IMR-90 (cell line): ENCODE results near the gene GLRA3. TPM values are rescaled to one million over a fixed set of nuclear protein-coding genes. Genes with fewer than 3 reads are reported as not detected.

Source experiments
- ATAC-seq: fragments of 200-7000 bp; cut with Tn5 transposase; 2 replicates; pipeline ENCODE4 v1.9.1; 2020; ENCODE audit warnings: low read depth, mild to moderate bottlenecking, moderate library complexity
- BruUV-seq: library from RNA; stranded (reverse); fragments of 400-500 nt; replicated peaks from 2 replicates; lab custom pipeline; 2021; lab: Mats Ljungman, UMichigan
- CTCF ChIA-PET: fragments of 300-600 bp; formaldehyde crosslinking; extraction: SDS; loops from one replicate; lab custom pipeline; 2021; ENCODE audit warnings: antibody characterized with exemption; lab: Yijun Ruan, JAX
- POLR2A ChIA-PET: fragments of 300-600 bp; sonication (Branson Sonifier 250); formaldehyde crosslinking; loops from one replicate; lab custom pipeline; 2022; ENCODE audit warnings: antibody characterized with exemption; ENCODE audit not compliant: unreplicated experiment; lab: Charles Lee
- DNase-seq: peaks from one replicate; pipeline ENCODE4 v3.0.0; 2013
- H2AFZ ChIP-seq: replicated peaks from 2 replicates; pipeline ENCODE3; 2013; ENCODE audit warnings: low read length, mild to moderate bottlenecking; ENCODE audit not compliant: poor library complexity
- H2AK5ac ChIP-seq: 2 replicates; pipeline ENCODE4 v1.6.1; 2013; ENCODE audit warnings: low read depth, low read length, inconsistent platforms
- H2AK9ac ChIP-seq: replicated peaks from 2 replicates; pipeline ENCODE3; 2013; ENCODE audit warnings: mild to moderate bottlenecking, low read depth, low read length, moderate library complexity; ENCODE audit not compliant: poor library complexity
- H2BK120ac ChIP-seq: 2 replicates; pipeline ENCODE4 v1.6.1; 2013; ENCODE audit warnings: low read depth, low read length, inconsistent platforms
- H2BK15ac ChIP-seq: 3 replicates; pipeline ENCODE4 v1.6.1; 2013; ENCODE audit warnings: low read depth, low read length, inconsistent platforms
- H2BK20ac ChIP-seq: 2 replicates; pipeline ENCODE4 v1.6.1; 2013; ENCODE audit warnings: low read depth, mild to moderate bottlenecking, inconsistent platforms, low read length, moderate library complexity
- H2BK5ac ChIP-seq: 2 replicates; pipeline ENCODE4 v1.6.1; 2013; ENCODE audit warnings: mild to moderate bottlenecking, low read depth, low read length, inconsistent platforms; ENCODE audit not compliant: poor library complexity, severe bottlenecking
- H3K14ac ChIP-seq: replicated peaks from 2 replicates; pipeline ENCODE4 v1.6.1; 2013; ENCODE audit warnings: low read depth, low read length, inconsistent platforms
- H3K18ac ChIP-seq: 2 replicates; pipeline ENCODE4 v1.6.1; 2013; ENCODE audit warnings: low read depth, low read length, control low read depth
- H3K23ac ChIP-seq: 2 replicates; pipeline ENCODE4 v1.6.1; 2013; ENCODE audit warnings: low read depth, low read length, inconsistent platforms
- H3K27ac ChIP-seq: 2 replicates; pipeline ENCODE4 v1.5.1; 2013; ENCODE audit warnings: mild to moderate bottlenecking, control low read depth, low read length; ENCODE audit not compliant: insufficient read depth
- H3K27me3 ChIP-seq: 2 replicates; pipeline ENCODE4 v1.6.1; 2013; ENCODE audit warnings: low read length; ENCODE audit not compliant: control insufficient read depth, insufficient read depth
- H3K36me3 ChIP-seq: 2 replicates; pipeline ENCODE4 v1.6.1; 2013; ENCODE audit warnings: low read length, mixed read lengths; ENCODE audit not compliant: control insufficient read depth, insufficient read depth
- H3K4ac ChIP-seq: 2 replicates; pipeline ENCODE4 v1.6.1; 2013; ENCODE audit warnings: low read depth, low read length, inconsistent platforms
- H3K4me1 ChIP-seq: 2 replicates; pipeline ENCODE4 v1.6.1; 2013; ENCODE audit warnings: low read length, mixed read lengths; ENCODE audit not compliant: control insufficient read depth, insufficient read depth
- H3K4me2 ChIP-seq: 2 replicates; pipeline ENCODE4 v1.6.1; 2013; ENCODE audit warnings: low read depth, mild to moderate bottlenecking, control low read depth, low read length, moderate library complexity
- H3K4me3 ChIP-seq: 2 replicates; pipeline ENCODE4 v1.5.1; 2013; ENCODE audit warnings: low read depth, mild to moderate bottlenecking, control low read depth, low read length, moderate library complexity; ENCODE audit not compliant: insufficient read depth
- H3K56ac ChIP-seq: 2 replicates; pipeline ENCODE4 v1.6.1; 2013; ENCODE audit warnings: low read length, inconsistent platforms; ENCODE audit not compliant: insufficient read depth; ENCODE audit errors: extremely low read depth
- H3K79me1 ChIP-seq, 2 experiments: 2 replicates each; pipeline ENCODE4 v1.6.1; 2013; ENCODE audit warnings: low read length in 2 of 2, inconsistent platforms in 1 of 2, low read depth in 1 of 2
- H3K9ac ChIP-seq: 2 replicates; pipeline ENCODE4 v1.6.1; 2013; ENCODE audit warnings: low read depth, low read length, control low read depth
- H3K9me1 ChIP-seq: 2 replicates; pipeline ENCODE4 v1.6.1; 2013; ENCODE audit warnings: low read length, inconsistent platforms; ENCODE audit not compliant: insufficient read depth
- H3K9me3 ChIP-seq: 2 replicates; pipeline ENCODE4 v1.6.1; 2013; ENCODE audit warnings: low read length; ENCODE audit not compliant: control insufficient read depth, insufficient read depth
- H4K20me1 ChIP-seq: 2 replicates; pipeline ENCODE4 v1.6.1; 2013; ENCODE audit warnings: low read length, inconsistent platforms; ENCODE audit not compliant: insufficient read depth
- H4K5ac ChIP-seq: 2 replicates; pipeline ENCODE4 v1.6.1; 2013; ENCODE audit warnings: mild to moderate bottlenecking, low read depth, low read length, control low read depth
- H4K8ac ChIP-seq, 2 experiments: 2 replicates each; pipeline ENCODE4 v1.6.1; 2013; ENCODE audit warnings: low read depth in 2 of 2, low read length in 2 of 2, control low read depth in 1 of 2, inconsistent platforms in 1 of 2
- H4K91ac ChIP-seq: 2 replicates; pipeline ENCODE4 v1.6.1; 2013; ENCODE audit warnings: low read depth, low read length, inconsistent platforms; ENCODE audit not compliant: insufficient read depth
- BHLHE40 ChIP-seq: fragments of 150-350 bp; IDR thresholded peaks from 2 replicates; pipeline ENCODE4 v1.6.1; 2016; ENCODE audit warnings: mild to moderate bottlenecking, low read depth, low read length
- CEBPB ChIP-seq: IDR thresholded peaks from 2 replicates; pipeline ENCODE4 v1.6.1; 2012; ENCODE audit warnings: low read depth, low read length, improper control_type of control experiment
- CHD1 ChIP-seq: IDR thresholded peaks from 2 replicates; pipeline ENCODE4 v1.6.1; 2012; ENCODE audit warnings: low read depth, low read length, improper control_type of control experiment
- CTCF ChIP-seq: conservative IDR thresholded peaks from 2 replicates; pipeline ENCODE4 v1.5.1; 2012; ENCODE audit warnings: mild to moderate bottlenecking, low read depth, low read length, improper control_type of control experiment
- ELK1 ChIP-seq: fragments of 150-350 bp; IDR thresholded peaks from 2 replicates; pipeline ENCODE4 v1.6.1; 2016; ENCODE audit warnings: low read depth, mild to moderate bottlenecking, low read length, moderate library complexity, borderline replicate concordance
- FOS ChIP-seq: fragments of 150-350 bp; IDR thresholded peaks from 2 replicates; pipeline ENCODE4 v1.6.1; 2016; ENCODE audit warnings: low read depth, low read length
- MAFK ChIP-seq: IDR thresholded peaks from 2 replicates; pipeline ENCODE4 v1.6.1; 2012; ENCODE audit warnings: low read depth, low read length, improper control_type of control experiment
- MAZ ChIP-seq: IDR thresholded peaks from 2 replicates; pipeline ENCODE4 v1.6.1; 2012; ENCODE audit warnings: low read depth, mild to moderate bottlenecking, low read length, improper control_type of control experiment, moderate library complexity, borderline replicate concordance
- MXI1 ChIP-seq: IDR thresholded peaks from 2 replicates; pipeline ENCODE4 v1.6.1; 2012; ENCODE audit warnings: low read depth, mild to moderate bottlenecking, low read length, moderate library complexity, borderline replicate concordance
- NFE2L2 ChIP-seq: fragments of 150-350 bp; IDR thresholded peaks from 2 replicates; pipeline ENCODE4 v1.6.1; 2016; ENCODE audit warnings: low read depth, mild to moderate bottlenecking, low read length
- POLR2A ChIP-seq: IDR thresholded peaks from 2 replicates; pipeline ENCODE4 v1.6.1; 2012; ENCODE audit warnings: mild to moderate bottlenecking, low read depth, low read length
- RAD21 ChIP-seq: IDR thresholded peaks from 2 replicates; pipeline ENCODE4 v1.6.1; 2012; ENCODE audit warnings: low read length, improper control_type of control experiment
- RCOR1 ChIP-seq: IDR thresholded peaks from 2 replicates; pipeline ENCODE4 v1.6.1; 2012; ENCODE audit warnings: mild to moderate bottlenecking, low read length, improper control_type of control experiment; ENCODE audit not compliant: insufficient replicate concordance
- RFX5 ChIP-seq: IDR thresholded peaks from 2 replicates; pipeline ENCODE4 v1.8.0; 2012; ENCODE audit warnings: low read depth, mild to moderate bottlenecking, low read length, moderate library complexity
- SMC3 ChIP-seq: fragments of 150-350 bp; IDR thresholded peaks from 2 replicates; pipeline ENCODE4 v1.6.1; 2016; ENCODE audit warnings: low read depth, mild to moderate bottlenecking, antibody characterized with exemption, low read length, moderate library complexity
- USF2 ChIP-seq: fragments of 150-350 bp; IDR thresholded peaks from 2 replicates; pipeline ENCODE4 v1.6.1; 2017; ENCODE audit warnings: mild to moderate bottlenecking, antibody characterized with exemption, low read length, low read depth
- WGBS, 2 experiments: methylation state at CpG; one replicate each; pipeline versions ENCODE4 v1.1.5 to v1.1.7; 2013; ENCODE audit warnings: missing lambda C conversion rate in 2 of 2; ENCODE audit not compliant: insufficient read length in 1 of 2; ENCODE audit errors: extremely low coverage in 2 of 2; 5-methylcytosine and 5-hydroxymethylcytosine counted together
- dilution Hi-C: fragments of 300-500 bp; cut with HindIII; formaldehyde crosslinking; loops from one replicate; pipeline ENCODE4 v1.14.3; 2018; ENCODE audit warnings: low sequenced_read_pairs; ENCODE audit not compliant: unreplicated experiment
- in situ Hi-C: fragments of 300-500 bp; cut with MboI; formaldehyde crosslinking; loops from 3 replicates; pipeline ENCODE4 v1.14.3; 2019; ENCODE audit warnings: low sequenced_read_pairs, inconsistent platforms, mixed read lengths
- intact Hi-C: fragments of 100-400 bp; cut with micrococcal nuclease; formaldehyde crosslinking; loops from 2 replicates; pipeline ENCODE4 v1.10.0; 2022
- polyA plus RNA-seq, 3 experiments: library from polyadenylated mRNA; depleted of rRNA; stranded (reverse); fragments of >200 nt; gene quantifications; 2 replicates each; pipeline ENCODE4 v1.2.3, GENCODE V29; 2012; ENCODE audit warnings: low replicate concordance in 1 of 3
- total RNA-seq: library from RNA; depleted of rRNA; stranded (reverse); fragments of >200 nt; gene quantifications from 2 replicates; pipeline ENCODE4 v1.2.3, GENCODE V29; 2012

Gene GLRA3
- total and polyA plus RNA-seq, 2 of the 4 experiments (the other 2 are of a cell fraction): not detected

GRCh38 chr4:174813292-174813691, 15.8 kb downstream of the GLRA3 start:
- Histone ChIP-seq H2BK20ac (no peak overlapping the region), H3K4me1 (no peaks in the 10 kb centered on the region), H3K14ac (no peak overlapping the region), H2BK5ac (no peak overlapping the region), H3K4me2 (no peak overlapping the region), H2AK5ac (no peak overlapping the region), H3K9me1 (no peaks in the 10 kb centered on the region), H3K36me3 (no peaks in the 10 kb centered on the region), H3K79me1 (no peaks in the 10 kb centered on the region), H3K27ac (no peak overlapping the region), H3K18ac (no peak overlapping the region), H2AK9ac (no peak overlapping the region), H4K5ac (no peak overlapping the region), H3K4me3 (no peak overlapping the region), H3K9me3 (peaks cover 13% of the 10 kb centered on the region), H3K56ac (no peak overlapping the region), H2AFZ (no peak overlapping the region), H3K4ac (no peak overlapping the region), H4K20me1 (no peaks in the 10 kb centered on the region), H3K23ac (no peak overlapping the region), H4K91ac (no peak overlapping the region), H3K9ac (no peak overlapping the region), H2BK15ac (no peak overlapping the region), H3K27me3 (no peaks in the 10 kb centered on the region), H4K8ac (no peak overlapping the region), H2BK120ac (no peak overlapping the region)
- in situ Hi-C loops: no loop called here
- intact Hi-C loops: no loop called here
- no TSS peak for BruUV-seq
- DNase-seq: no peak
- no peak for ATAC-seq
- WGBS, 2 experiments: no CpG with 5 or more reads among the region's 2 CpGs
- TF ChIP-seq CEBPB (no peak), RFX5 (no peak), MXI1 (no peak), NFE2L2 (no peak), ELK1 (no peak), BHLHE40 (no peak), POLR2A (no peak), USF2 (no peak), FOS (no peak), RCOR1 (no peak), CHD1 (no peak), RAD21 (no peak), MAFK (no peak), MAZ (no peak), SMC3 (no peak), CTCF (no peak)
- dilution Hi-C loops: no loop called here
- ChIA-PET POLR2A (no interaction called here), CTCF (no interaction called here)
